Neural cell (in vitro differentiated cells): ENCODE results near the gene OTUD4. TPM values are rescaled to one million over a fixed set of nuclear protein-coding genes. Genes with fewer than 3 reads are reported as not detected.

Experiments used
- H2AFZ ChIP-seq: fragments of 200-600, 300-800 bp; sonication (generic), shearing (Covaris generic); 2 replicates; pipeline ENCODE4 v1.6.0; 2014; ENCODE audit warnings: low read depth, mild to moderate bottlenecking, antibody characterized with exemption, low read length, moderate library complexity
- H3F3A ChIP-seq: fragments of 200-600 bp; shearing (Covaris generic); 2 replicates; pipeline ENCODE4 v1.6.1; 2016; ENCODE audit warnings: mild to moderate bottlenecking, moderate library complexity, mixed read lengths, antibody characterized with exemption, low read length; ENCODE audit not compliant: insufficient read depth, poor library complexity, severe bottlenecking
- H3K27ac ChIP-seq: fragments of 200-600, 300-800 bp; sonication (generic), shearing (Covaris generic); 2 replicates; pipeline ENCODE4 v1.5.1; 2014; ENCODE audit warnings: mild to moderate bottlenecking, low read length, moderate library complexity
- H3K27me3 ChIP-seq: fragments of 300-800, 200-600 bp; sonication (generic), shearing (Covaris generic); 2 replicates; pipeline ENCODE4 v1.6.0; 2014; ENCODE audit warnings: mild to moderate bottlenecking, low read depth, low read length, moderate library complexity; ENCODE audit not compliant: insufficient read depth
- H3K36me3 ChIP-seq: fragments of 300-800, 200-600 bp; sonication (generic), shearing (Covaris generic); 2 replicates; pipeline ENCODE4 v1.5.1; 2014; ENCODE audit warnings: mild to moderate bottlenecking, antibody characterized with exemption, low read length, moderate library complexity; ENCODE audit not compliant: insufficient read depth
- H3K4me2 ChIP-seq: fragments of 300-800, 200-600 bp; sonication (generic), shearing (Covaris generic); 2 replicates; pipeline ENCODE4 v1.6.0; 2014; ENCODE audit warnings: mild to moderate bottlenecking, low read length
- H3K4me3 ChIP-seq: fragments of 300-800, 200-600 bp; sonication (generic), shearing (Covaris generic); 2 replicates; pipeline ENCODE4 v1.5.1; 2014; ENCODE audit warnings: mild to moderate bottlenecking, low read length, moderate library complexity
- H3K79me2 ChIP-seq: fragments of 200-600 bp; shearing (Covaris generic); replicated peaks from 2 replicates; pipeline ENCODE4 v1.6.0; 2014; ENCODE audit warnings: mild to moderate bottlenecking, low read length, moderate library complexity; ENCODE audit not compliant: insufficient read depth
- H3K9ac ChIP-seq: fragments of 300-800, 200-600 bp; sonication (generic), shearing (Covaris generic); 2 replicates; pipeline ENCODE4 v1.6.1; 2016; ENCODE audit warnings: mild to moderate bottlenecking, low read length, mixed read lengths
- H3K9me2 ChIP-seq: fragments of 200-600 bp; shearing (Covaris generic); 2 replicates; pipeline ENCODE4 v1.6.1; 2016; ENCODE audit warnings: mild to moderate bottlenecking, low read length, mixed read lengths; ENCODE audit not compliant: insufficient read depth
- H3K9me3 ChIP-seq: fragments of 200-600, 300-800 bp; sonication (generic), shearing (Covaris generic); 2 replicates; pipeline ENCODE4 v1.6.1; 2016; ENCODE audit warnings: mild to moderate bottlenecking, mixed run types, low read length, moderate library complexity, mixed read lengths
- H4K20me1 ChIP-seq: fragments of 200-600 bp; shearing (Covaris generic); 2 replicates; pipeline ENCODE4 v1.6.1; 2016; ENCODE audit warnings: mild to moderate bottlenecking, mixed run types; ENCODE audit not compliant: insufficient read depth
- CTCF ChIP-seq: fragments of 450-650 bp; IDR thresholded peaks from 2 replicates; pipeline ENCODE4 v1.5.1; 2014; ENCODE audit warnings: antibody characterized with exemption, mild to moderate bottlenecking, moderate library complexity; ENCODE audit not compliant: poor library complexity, severe bottlenecking
- EP300 ChIP-seq: fragments of 450-650 bp; conservative IDR thresholded peaks from 2 replicates; pipeline ENCODE4 v1.6.1; 2014; ENCODE audit warnings: antibody characterized with exemption, mild to moderate bottlenecking, moderate library complexity; ENCODE audit not compliant: poor library complexity, severe bottlenecking
- EZH2 ChIP-seq: fragments of 200-600, 300-800 bp; shearing (Covaris generic), sonication (generic); IDR thresholded peaks from 2 replicates; pipeline ENCODE4 v1.6.1; 2014; ENCODE audit warnings: antibody characterized with exemption, low read length, borderline replicate concordance, mild to moderate bottlenecking; ENCODE audit not compliant: insufficient read depth, poor library complexity, severe bottlenecking
- MXI1 ChIP-seq: fragments of 450-650 bp; conservative IDR thresholded peaks from 2 replicates; pipeline ENCODE4 v1.6.1; 2014; ENCODE audit warnings: antibody characterized with exemption, mild to moderate bottlenecking; ENCODE audit not compliant: poor library complexity, severe bottlenecking
- POLR2AphosphoS5 ChIP-seq: IDR thresholded peaks from 2 replicates; pipeline ENCODE4 v1.6.1; 2012
- RAD21 ChIP-seq: fragments of 450-650 bp; conservative IDR thresholded peaks from 2 replicates; pipeline ENCODE4 v1.6.1; 2014; ENCODE audit warnings: antibody characterized with exemption, mild to moderate bottlenecking, moderate library complexity
- SMC3 ChIP-seq: fragments of 450-650 bp; conservative IDR thresholded peaks from 2 replicates; pipeline ENCODE4 v1.6.1; 2014; ENCODE audit warnings: antibody characterized with exemption, mild to moderate bottlenecking, moderate library complexity; ENCODE audit not compliant: poor library complexity
- TAF1 ChIP-seq: IDR thresholded peaks from 2 replicates; pipeline ENCODE4 v1.6.1; 2012; ENCODE audit warnings: low read depth
- polyA plus RNA-seq: library from polyadenylated mRNA; depleted of rRNA; stranded (reverse); fragments of >200 nt; gene quantifications from 2 replicates; pipeline ENCODE4 v1.2.3, GENCODE V29; 2014
- TF ChIP-seq, protein P1 (sequence below): IDR thresholded peaks from 2 replicates; pipeline ENCODE4 v1.6.1; 2012; ENCODE audit warnings: borderline replicate concordance

The OTUD4 gene
- polyA plus RNA-seq, 1 donor from 2014 or later: 15.1 TPM

DNA sequence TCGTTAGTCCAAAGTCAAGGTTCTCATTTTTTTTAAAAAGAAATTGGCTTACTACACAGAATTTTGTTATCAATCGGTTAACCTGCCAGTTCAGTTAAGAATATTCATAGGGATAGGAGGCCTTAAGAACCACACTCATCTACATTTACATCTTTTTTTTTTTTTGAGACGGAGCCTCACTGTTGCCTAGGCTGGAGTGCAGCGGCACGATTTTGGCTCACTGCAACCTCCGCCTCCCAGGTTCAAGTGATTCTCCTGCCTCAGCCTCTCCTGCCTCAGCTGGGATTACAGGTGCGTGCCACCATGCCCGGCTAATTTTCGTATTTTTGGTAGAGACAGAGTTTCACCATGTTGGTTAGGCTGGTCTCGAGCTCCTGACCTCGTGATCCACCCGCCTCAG lies 48.5 kb downstream of the OTUD4 start:
- Histone ChIP-seq H2AFZ (no peak overlapping the region), H3K9me2 (no peaks in the 10 kb centered on the region), H3F3A (no peaks in the 10 kb centered on the region), H3K27me3 (no peaks in the 10 kb centered on the region), H3K4me2 (no peak overlapping the region), H3K36me3 (peaks cover 5% of the 10 kb centered on the region), H3K4me3 (no peak overlapping the region), H3K79me2 (no peaks in the 10 kb centered on the region), H3K27ac (no peak overlapping the region), H3K9me3 (no peaks in the 10 kb centered on the region), H4K20me1 (no peaks in the 10 kb centered on the region), H3K9ac (no peak overlapping the region)
- no peak for TF ChIP-seq CTCF
- no peak for TF ChIP-seq RAD21
- no peak for TF ChIP-seq POLR2AphosphoS5
- TF ChIP-seq EZH2: no peak
- TF ChIP-seq MXI1: no peak
- TF ChIP-seq SMC3: no peak
- TF ChIP-seq TAF1: no peak
- TF ChIP-seq EP300: no peak
- TF ChIP-seq, protein P1, sequence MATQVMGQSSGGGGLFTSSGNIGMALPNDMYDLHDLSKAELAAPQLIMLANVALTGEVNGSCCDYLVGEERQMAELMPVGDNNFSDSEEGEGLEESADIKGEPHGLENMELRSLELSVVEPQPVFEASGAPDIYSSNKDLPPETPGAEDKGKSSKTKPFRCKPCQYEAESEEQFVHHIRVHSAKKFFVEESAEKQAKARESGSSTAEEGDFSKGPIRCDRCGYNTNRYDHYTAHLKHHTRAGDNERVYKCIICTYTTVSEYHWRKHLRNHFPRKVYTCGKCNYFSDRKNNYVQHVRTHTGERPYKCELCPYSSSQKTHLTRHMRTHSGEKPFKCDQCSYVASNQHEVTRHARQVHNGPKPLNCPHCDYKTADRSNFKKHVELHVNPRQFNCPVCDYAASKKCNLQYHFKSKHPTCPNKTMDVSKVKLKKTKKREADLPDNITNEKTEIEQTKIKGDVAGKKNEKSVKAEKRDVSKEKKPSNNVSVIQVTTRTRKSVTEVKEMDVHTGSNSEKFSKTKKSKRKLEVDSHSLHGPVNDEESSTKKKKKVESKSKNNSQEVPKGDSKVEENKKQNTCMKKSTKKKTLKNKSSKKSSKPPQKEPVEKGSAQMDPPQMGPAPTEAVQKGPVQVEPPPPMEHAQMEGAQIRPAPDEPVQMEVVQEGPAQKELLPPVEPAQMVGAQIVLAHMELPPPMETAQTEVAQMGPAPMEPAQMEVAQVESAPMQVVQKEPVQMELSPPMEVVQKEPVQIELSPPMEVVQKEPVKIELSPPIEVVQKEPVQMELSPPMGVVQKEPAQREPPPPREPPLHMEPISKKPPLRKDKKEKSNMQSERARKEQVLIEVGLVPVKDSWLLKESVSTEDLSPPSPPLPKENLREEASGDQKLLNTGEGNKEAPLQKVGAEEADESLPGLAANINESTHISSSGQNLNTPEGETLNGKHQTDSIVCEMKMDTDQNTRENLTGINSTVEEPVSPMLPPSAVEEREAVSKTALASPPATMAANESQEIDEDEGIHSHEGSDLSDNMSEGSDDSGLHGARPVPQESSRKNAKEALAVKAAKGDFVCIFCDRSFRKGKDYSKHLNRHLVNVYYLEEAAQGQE: no peak

- no peak for TF ChIP-seq EZH2
- no peak for TF ChIP-seq CTCF
- no peak for TF ChIP-seq TAF1
- no peak for TF ChIP-seq SMC3
- no peak for TF ChIP-seq POLR2AphosphoS5
- no peak for TF ChIP-seq MXI1
- TF ChIP-seq, protein P1: no peak
- TF ChIP-seq RAD21: no peak
- no peak for TF ChIP-seq EP300
- peaks cover 5% of the 10 kb centered on the region for H3K36me3 ChIP-seq
- H3K27ac ChIP-seq: no peak overlapping the region
- H3K79me2 ChIP-seq: no peaks in the 10 kb centered on the region
- H2AFZ ChIP-seq: no peak overlapping the region
- H3K4me2 ChIP-seq: no peak overlapping the region
- H4K20me1 ChIP-seq: no peaks in the 10 kb centered on the region
- H3K9me2 ChIP-seq: no peaks in the 10 kb centered on the region
- H3K4me3 ChIP-seq: no peak overlapping the region
- H3K9me3 ChIP-seq: no peaks in the 10 kb centered on the region
- no peak overlapping the region for H3K9ac ChIP-seq
- H3K27me3 ChIP-seq: no peaks in the 10 kb centered on the region
- H3F3A ChIP-seq: no peaks in the 10 kb centered on the region
Measured at GRCh38 chr4:145130788-145131399, 49.5 kb downstream of the OTUD4 start.
